ENCODE measurements around the gene ANKRD6.
A peak's percentile ranks its signal among the peaks of the same experiment; 100 is the strongest.
"Not testable (repeated sequence)": the region's sequence is repeated elsewhere in the genome, so short reads cannot be mapped to it uniquely, and the experiment has no call there.

ANKRD6 gene

GRCh38 chr6:89618026-89618425, 185.1 kb downstream of the ANKRD6 start:
- no peak overlapping the region for H3K4me3 ChIP-seq (ENCODE audit: low read depth, low read length)
- no peak for DNase-seq (ENCODE audit: low read depth)

GRCh38 chr6:89619567-89619966, 186.6 kb downstream of the ANKRD6 start:
- no peak for DNase-seq (ENCODE audit: low read depth)
- H3K4me3 ChIP-seq (ENCODE audit: low read depth, low read length) = no peak overlapping the region

- DNase-seq (ENCODE audit: low read depth) = no peak
- no peak overlapping the region for H3K4me3 ChIP-seq (ENCODE audit: low read depth, low read length)
Observed at GRCh38 chr6:89623749-89624148, 190.8 kb downstream of the ANKRD6 start.

GRCh38 chr6:89630488-89630887, 197.5 kb downstream of the ANKRD6 start:
- H3K4me3 ChIP-seq (ENCODE audit: low read depth, low read length) = no peak overlapping the region
- DNase-seq (ENCODE audit: low read depth) = no peak

- not testable (repeated sequence) for DNase-seq (ENCODE audit: low read depth); H3K4me3 ChIP-seq (ENCODE audit: low read depth, low read length)
Observed at GRCh38 chr6:89636412-89636811, 203.5 kb downstream of the ANKRD6 start.

- H3K4me3 ChIP-seq (ENCODE audit: low read depth, low read length) = peak overlapping the region; percentile 80
- DNase-seq (ENCODE audit: low read depth) = no peak
Observed at GRCh38 chr6:89637960-89638319, 205.0 kb downstream of the ANKRD6 start.

- H3K4me3 ChIP-seq (ENCODE audit: low read depth, low read length) = peak within 1 kb of the TSS; percentile 80
- DNase-seq (ENCODE audit: low read depth) = peak; percentile 73
Observed at GRCh38 chr6:89638320-89639195, 205.6 kb downstream of the ANKRD6 start, which contains the start of gene LYRM2. Gene LYRM2, minus strand, starts transcription at chr6:89638747. Its CDS starts 31 bp downstream, at chr6:89638716.

GRCh38 chr6:89640804-89641203, 207.9 kb downstream of the ANKRD6 start:
- no peak for DNase-seq (ENCODE audit: low read depth)
- no peak overlapping the region for H3K4me3 ChIP-seq (ENCODE audit: low read depth, low read length)

- H3K4me3 ChIP-seq (ENCODE audit: low read depth, low read length) = not testable (repeated sequence)
Observed at GRCh38 chr6:89641581-89641980, 208.6 kb downstream of the ANKRD6 start.

GRCh38 chr6:89642956-89643355, 210.0 kb downstream of the ANKRD6 start:
- no peak for DNase-seq (ENCODE audit: low read depth)
- no peak overlapping the region for H3K4me3 ChIP-seq (ENCODE audit: low read depth, low read length)

More at GRCh38 chr6:89641581-89641980, 208.6 kb downstream of the ANKRD6 start:
- DNase-seq (ENCODE audit: low read depth) = not testable (repeated sequence)

GRCh38 chr6:89643406-89643805, 210.5 kb downstream of the ANKRD6 start:
- DNase-seq (ENCODE audit: low read depth) = no peak
- no peak overlapping the region for H3K4me3 ChIP-seq (ENCODE audit: low read depth, low read length)

GRCh38 chr6:89644864-89645263, 211.9 kb downstream of the ANKRD6 start:
- DNase-seq (ENCODE audit: low read depth) = no peak
- H3K4me3 ChIP-seq (ENCODE audit: low read depth, low read length) = no peak overlapping the region

GRCh38 chr6:89649682-89650081, 216.7 kb downstream of the ANKRD6 start:
- no peak for DNase-seq (ENCODE audit: low read depth)
- no peak overlapping the region for H3K4me3 ChIP-seq (ENCODE audit: low read depth, low read length)

- no peak for DNase-seq (ENCODE audit: low read depth)
- no peak overlapping the region for H3K4me3 ChIP-seq (ENCODE audit: low read depth, low read length)
Observed at GRCh38 chr6:89650579-89650978, 217.6 kb downstream of the ANKRD6 start.

GRCh38 chr6:89655122-89655521, 222.2 kb downstream of the ANKRD6 start:
- DNase-seq (ENCODE audit: low read depth) = no peak
- H3K4me3 ChIP-seq (ENCODE audit: low read depth, low read length) = no peak overlapping the region

GRCh38 chr6:89657445-89658158, 224.7 kb downstream of the ANKRD6 start:
- DNase-seq (ENCODE audit: low read depth) = no peak
- H3K4me3 ChIP-seq (ENCODE audit: low read depth, low read length) = no peak overlapping the region

- H3K4me3 ChIP-seq (ENCODE audit: low read depth, low read length) = no peak overlapping the region
- no peak for DNase-seq (ENCODE audit: low read depth)
Observed at GRCh38 chr6:89660981-89661380, 228.0 kb downstream of the ANKRD6 start.

GRCh38 chr6:89661559-89661958, 228.6 kb downstream of the ANKRD6 start:
- H3K4me3 ChIP-seq (ENCODE audit: low read depth, low read length) = no peak overlapping the region
- DNase-seq (ENCODE audit: low read depth) = no peak

- H3K4me3 ChIP-seq (ENCODE audit: low read depth, low read length) = no peak overlapping the region
- no peak for DNase-seq (ENCODE audit: low read depth)
Observed at GRCh38 chr6:89662659-89663223, 229.8 kb downstream of the ANKRD6 start.

GRCh38 chr6:89667872-89668556, 235.1 kb downstream of the ANKRD6 start:
- H3K4me3 ChIP-seq (ENCODE audit: low read depth, low read length) = no peak overlapping the region
- no peak for DNase-seq (ENCODE audit: low read depth)
